GM12878 (cell line): ENCODE measurements around the gene KAZN. TPM values are rescaled to one million over a fixed set of nuclear protein-coding genes. Genes with fewer than 3 reads are reported as not detected.

Source experiments
- ATAC-seq: fragments of 200-7000 bp; cut with Tn5 transposase; 3 replicates; pipeline ENCODE4 v1.9.1; 2020; ENCODE audit warnings: mild to moderate bottlenecking, moderate library complexity
- BruUV-seq: library from RNA; stranded (reverse); fragments of 400-500 nt; replicated peaks from 2 replicates; lab custom pipeline; 2021; lab: Mats Ljungman, UMichigan
- CTCF ChIA-PET: fragments of 300-600 bp; sonication (Branson Sonifier 250); formaldehyde crosslinking; extraction: SDS; loops from one replicate; lab custom pipeline; 2021; ENCODE audit warnings: inconsistent platforms; lab: Yijun Ruan, JAX
- POLR2A ChIA-PET: fragments of 350-600 bp; formaldehyde crosslinking; extraction: SDS; loops from one replicate; lab custom pipeline; 2021; ENCODE audit warnings: inconsistent platforms; lab: Charles Lee
- RAD21 ChIA-PET: fragments of 300-600 bp; sonication (Branson Sonifier 250); formaldehyde crosslinking; loops from one replicate; lab custom pipeline; 2023; ENCODE audit warnings: antibody characterized with exemption; ENCODE audit not compliant: unreplicated experiment; lab: Charles Lee
- SMC1A ChIA-PET: fragments of 300-600 bp; sonication (Branson Sonifier 250); formaldehyde crosslinking; loops from one replicate; lab custom pipeline; 2023; ENCODE audit not compliant: unreplicated experiment, uncharacterized antibody; lab: Charles Lee
- DNase-seq: peaks from one replicate; pipeline ENCODE4 v3.0.0-alpha.2; 2011; ENCODE audit warnings: low read depth, low spot score
- FAIRE-seq: peaks from 3 replicates; lab custom pipeline; 2011; peaks lifted over from hg19 to GRCh38; lab: Jason Lieb, UNC
- H2AFZ ChIP-seq: 2 replicates; pipeline ENCODE4 v1.6.0; 2011; ENCODE audit warnings: low read depth, low read length, control low read depth; ENCODE audit not compliant: control insufficient read depth
- H3K27ac ChIP-seq: 2 replicates; pipeline ENCODE4 v1.5.1; 2011; ENCODE audit warnings: control low read depth; ENCODE audit not compliant: control insufficient read depth, insufficient read depth
- H3K27me3 ChIP-seq, 2 experiments: replicated peaks in 1 of 2; 2 replicates each; pipeline versions ENCODE4 v1.6.0 to v1.6.1; 2011; ENCODE audit warnings: low read length in 1 of 2; ENCODE audit not compliant: control insufficient read depth in 2 of 2, insufficient read depth in 2 of 2
- H3K36me3 ChIP-seq, 2 experiments: 2 replicates each; pipeline ENCODE4 v1.5.1; 2011; ENCODE audit warnings: low read length in 1 of 2; ENCODE audit not compliant: control insufficient read depth in 2 of 2, insufficient read depth in 2 of 2
- H3K4me1 ChIP-seq: 2 replicates; pipeline ENCODE4 v1.6.1; 2011; ENCODE audit warnings: mild to moderate bottlenecking, low read length, moderate library complexity, mixed read lengths; ENCODE audit not compliant: control insufficient read depth, insufficient read depth
- H3K4me2 ChIP-seq: 2 replicates; pipeline ENCODE4 v1.6.0; 2011; ENCODE audit warnings: control low read depth; ENCODE audit not compliant: control insufficient read depth, insufficient read depth
- H3K4me3 ChIP-seq: fragments of 200-600 bp; sonication (generic); 2 replicates; pipeline ENCODE4 v1.5.1; 2016
- H3K79me2 ChIP-seq: 2 replicates; pipeline ENCODE4 v1.6.0; 2011; ENCODE audit warnings: low read length; ENCODE audit not compliant: control insufficient read depth, insufficient read depth
- H3K9ac ChIP-seq: 2 replicates; pipeline ENCODE4 v1.8.0; 2011; ENCODE audit warnings: low read length, control low read depth, mixed read lengths; ENCODE audit not compliant: control insufficient read depth, insufficient read depth
- H3K9me3 ChIP-seq: replicated peaks from 3 replicates; pipeline ENCODE4 v1.5.1; 2011; ENCODE audit warnings: mild to moderate bottlenecking, low read length; ENCODE audit not compliant: control insufficient read depth, insufficient read depth
- H4K20me1 ChIP-seq: 2 replicates; pipeline ENCODE4 v1.6.0; 2011; ENCODE audit not compliant: control insufficient read depth, insufficient read depth
- DPF2 ChIP-seq: fragments of 450-650 bp; IDR thresholded peaks from 2 replicates; pipeline ENCODE4 v1.6.1; 2017; ENCODE audit warnings: mild to moderate bottlenecking
- KLF5 ChIP-seq: fragments of 450-650 bp; IDR thresholded peaks from 2 replicates; pipeline ENCODE4 v1.6.1; 2014; ENCODE audit warnings: mild to moderate bottlenecking; ENCODE audit not compliant: partially characterized antibody
- POLR2A ChIP-seq: IDR thresholded peaks from 2 replicates; pipeline ENCODE4 v1.6.1; 2011; ENCODE audit warnings: low read depth, mild to moderate bottlenecking, low read length
- RUNX3 ChIP-seq: IDR thresholded peaks from 2 replicates; pipeline ENCODE4 v1.6.1; 2012; ENCODE audit warnings: low read length, inconsistent platforms
- SIN3A ChIP-seq: IDR thresholded peaks from 2 replicates; pipeline ENCODE4 v1.6.1; 2012; ENCODE audit warnings: low read depth, low read length, improper control_type of control experiment
- SKIL ChIP-seq: fragments of 450-650 bp; IDR thresholded peaks from 2 replicates; pipeline ENCODE4 v1.6.1; 2017; ENCODE audit warnings: mild to moderate bottlenecking, low read depth, inconsistent platforms; ENCODE audit not compliant: poor library complexity, severe bottlenecking
- YBX1 ChIP-seq: fragments of 450-650 bp; IDR thresholded peaks from 2 replicates; pipeline ENCODE4 v1.6.1; 2016; ENCODE audit warnings: antibody characterized with exemption
- WGBS: methylation state at CpG from one replicate; pipeline ENCODE4 v1.1.6; 2016; ENCODE audit warnings: low lambda C conversion rate; ENCODE audit not compliant: insufficient replicate concordance, insufficient coverage; ENCODE audit errors: missing lambda C conversion rate; 5-methylcytosine and 5-hydroxymethylcytosine counted together
- in situ Hi-C: fragments of 300-500 bp; cut with MboI; formaldehyde crosslinking; loops from 9 replicates; pipeline ENCODE4 v1.14.3; 2018; ENCODE audit warnings: mixed read lengths
- intact Hi-C: fragments of 100-400 bp; cut with micrococcal nuclease; formaldehyde crosslinking; loops from one replicate; pipeline ENCODE4 v1.14.2; 2022; ENCODE audit not compliant: unreplicated experiment
- polyA plus RNA-seq, 11 experiments: library from polyadenylated mRNA; depleted of rRNA in 4 of 11; unstranded in 6 of 11; stranded (reverse) in 5 of 11; fragments of >200 nt; fragmentation: Nextera tagmentation in 4 of 11; fragmentation: Illumina TruSeq in 1 of 11; extraction: Ambion mirVana in 4 of 11; extraction: Trizol in 1 of 11; gene quantifications; 1 replicate in 1 of 11; 2 replicates in 10 of 11; pipeline versions ENCODE4 v1.2.1 to v1.2.3, GENCODE V29; 2011 to 2016; ENCODE audit warnings: inconsistent platforms in 2 of 11, missing spikeins in 2 of 11, low read depth in 1 of 11
- total RNA-seq, 4 experiments: library from RNA; depleted of rRNA in 3 of 4; stranded (reverse); fragments of >200 nt in 3 of 4; fragmentation: Illumina TruSeq in 1 of 4; extraction: Trizol in 1 of 4; gene quantifications; 2 replicates each; pipeline versions ENCODE4 v1.2.1 to v1.2.3, GENCODE V29; 2013 to 2021

Gene KAZN
- total and polyA plus RNA-seq, 10 of the 15 experiments (the other 5 are each of a cell fraction or from before 2014, with no cell fraction given), result 0.72 to 4.0 (median 1.2) TPM

DNA sequence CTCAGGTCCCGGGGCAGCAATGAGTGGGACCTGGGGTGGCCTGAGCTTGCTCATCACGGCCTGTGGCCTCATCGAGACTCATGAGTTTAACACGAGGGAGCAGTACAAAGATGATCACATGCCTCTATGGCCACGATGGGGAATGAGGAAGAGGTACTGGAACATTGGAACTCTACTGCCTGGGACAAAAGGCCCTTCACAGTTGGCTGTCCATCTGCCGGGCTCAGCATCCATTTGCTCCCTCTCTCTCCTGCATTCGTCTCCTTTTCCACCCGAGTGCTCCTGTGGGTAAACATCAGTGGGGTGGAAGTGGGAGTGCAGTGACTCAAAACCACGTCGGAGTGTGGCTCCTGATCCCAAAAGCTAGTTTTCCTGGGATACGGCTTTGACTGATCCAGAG lies 124.9 kb downstream of the KAZN start:
- in situ Hi-C loops (no loop called here), intact Hi-C loops (no loop called here)
- Histone ChIP-seq H2AFZ (no peak overlapping the region), H3K27ac (no peak overlapping the region), H3K9me3 (no peaks in the 10 kb centered on the region; the same call in 2 of the 3 replicates), H3K4me2 (no peak overlapping the region), H3K36me3 (no peaks in the 10 kb centered on the region), H3K9ac (no peak overlapping the region), H3K4me1 (no peaks in the 10 kb centered on the region), H3K4me3 (no peak overlapping the region), H3K27me3 (no peaks in the 10 kb centered on the region; a peak in 2 of 4 replicates), H3K79me2 (no peaks in the 10 kb centered on the region), H4K20me1 (no peaks in the 10 kb centered on the region)
- 29% methylated on average over 11 of the region's 11 CpGs for WGBS
- ChIA-PET CTCF (interaction anchor here (1.1 kb wide), 1 partner anchor 9 kb away, joined by 4 read pairs; no protein-coding TSS in a partner anchor), SMC1A (interaction anchor here (0.6 kb wide), 1 partner anchor 13 kb away, joined by 3 read pairs; no protein-coding TSS in a partner anchor), POLR2A (interaction anchor here (0.6 kb wide), 1 partner anchor 39 kb away, joined by 3 read pairs; no protein-coding TSS in a partner anchor), RAD21 (interaction anchor here (0.6 kb wide), 1 partner anchor 102 kb away, joined by 3 read pairs; no protein-coding TSS in a partner anchor)
- BruUV-seq, result no TSS peak
- TF ChIP-seq SKIL (no peak), YBX1 (no peak), KLF5 (no peak), POLR2A (no peak), DPF2 (no peak), RUNX3 (no peak), SIN3A (no peak)
- FAIRE-seq, result no peak
- DNase-seq, result no peak
- ATAC-seq, result no peak
